Measurements from ENCODE around the gene PEG3. TPM values are rescaled to one million over a fixed set of nuclear protein-coding genes. Genes with fewer than 3 reads are reported as not detected.

Gene PEG3
- total and polyA plus RNA-seq, 2 of the 4 experiments (the other 2 are of a cell fraction), result not detected

- Histone ChIP-seq H4K5ac (ENCODE audit: low read depth, low read length) (no peak overlapping the region), H3K9me3 (ENCODE audit: control insufficient read depth, insufficient read depth, low read length) (peaks cover 17% of the 10 kb centered on the region), H2AK9ac (replicated peaks; ENCODE audit: low read depth, low read length, poor library complexity) (no peak overlapping the region), H3K4me3 (ENCODE audit: insufficient read depth, low read depth, low read length) (no peak overlapping the region), H4K8ac (ENCODE audit: low read depth in 2 of 2, low read length in 2 of 2) (no peak overlapping the region), H3K18ac (ENCODE audit: low read depth, low read length) (no peak overlapping the region), H3K4ac (ENCODE audit: low read depth, low read length) (no peak overlapping the region), H3K79me1 (ENCODE audit: low read depth in 1 of 2, low read length in 2 of 2) (no peaks in the 10 kb centered on the region), H2BK20ac (ENCODE audit: low read depth, low read length) (no peak overlapping the region), H3K27ac (ENCODE audit: insufficient read depth, low read length) (no peak overlapping the region), H4K91ac (ENCODE audit: insufficient read depth, low read depth, low read length) (no peak overlapping the region), H3K27me3 (ENCODE audit: control insufficient read depth, insufficient read depth, low read length) (no peaks in the 10 kb centered on the region), H3K4me2 (ENCODE audit: low read depth, low read length) (no peak overlapping the region), H3K23ac (ENCODE audit: low read depth, low read length) (no peak overlapping the region), H3K9me1 (ENCODE audit: insufficient read depth, low read length) (no peaks in the 10 kb centered on the region), H2BK120ac (ENCODE audit: low read depth, low read length) (no peak overlapping the region), H3K56ac (ENCODE audit: extremely low read depth, insufficient read depth, low read length) (no peak overlapping the region), H3K14ac (replicated peaks; ENCODE audit: low read depth, low read length) (no peak overlapping the region), H3K36me3 (ENCODE audit: control insufficient read depth, insufficient read depth, low read length) (no peaks in the 10 kb centered on the region), H2BK15ac (ENCODE audit: low read depth, low read length) (no peak overlapping the region), H4K20me1 (ENCODE audit: insufficient read depth, low read length) (no peaks in the 10 kb centered on the region), H2AK5ac (ENCODE audit: low read depth, low read length) (no peak overlapping the region), H3K9ac (ENCODE audit: low read depth, low read length) (no peak overlapping the region), H3K4me1 (ENCODE audit: control insufficient read depth, insufficient read depth, low read length) (no peaks in the 10 kb centered on the region), H2BK5ac (ENCODE audit: low read depth, low read length, poor library complexity, severe bottlenecking) (no peak overlapping the region), H2AFZ (replicated peaks; ENCODE audit: low read length, poor library complexity) (no peak overlapping the region)
- intact Hi-C loops (cut with micrococcal nuclease), result no loop called here
- POLR2A ChIA-PET (ENCODE audit: unreplicated experiment), result no interaction called here
- in situ Hi-C loops (cut with MboI; ENCODE audit: low sequenced_read_pairs), result no loop called here
- TF ChIP-seq, protein P1, sequence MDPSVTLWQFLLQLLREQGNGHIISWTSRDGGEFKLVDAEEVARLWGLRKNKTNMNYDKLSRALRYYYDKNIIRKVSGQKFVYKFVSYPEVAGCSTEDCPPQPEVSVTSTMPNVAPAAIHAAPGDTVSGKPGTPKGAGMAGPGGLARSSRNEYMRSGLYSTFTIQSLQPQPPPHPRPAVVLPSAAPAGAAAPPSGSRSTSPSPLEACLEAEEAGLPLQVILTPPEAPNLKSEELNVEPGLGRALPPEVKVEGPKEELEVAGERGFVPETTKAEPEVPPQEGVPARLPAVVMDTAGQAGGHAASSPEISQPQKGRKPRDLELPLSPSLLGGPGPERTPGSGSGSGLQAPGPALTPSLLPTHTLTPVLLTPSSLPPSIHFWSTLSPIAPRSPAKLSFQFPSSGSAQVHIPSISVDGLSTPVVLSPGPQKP (IDR thresholded peaks at IDR 0.05; ENCODE audit: borderline replicate concordance, low read depth, low read length), result no peak
- TF ChIP-seq BHLHE40 (IDR thresholded peaks at IDR 0.05; ENCODE audit: low read depth, low read length) (no peak), SMC3 (IDR thresholded peaks at IDR 0.05; ENCODE audit: low read depth, low read length) (no peak), MXI1 (IDR thresholded peaks at IDR 0.05; ENCODE audit: borderline replicate concordance, low read depth, low read length) (no peak), CEBPB (IDR thresholded peaks at IDR 0.05; ENCODE audit: low read depth, low read length) (no peak), USF2 (IDR thresholded peaks at IDR 0.05; ENCODE audit: low read depth, low read length) (no peak), MAZ (IDR thresholded peaks at IDR 0.05; ENCODE audit: borderline replicate concordance, low read depth, low read length) (no peak), CHD1 (IDR thresholded peaks at IDR 0.05; ENCODE audit: low read depth, low read length) (no peak), RFX5 (IDR thresholded peaks at IDR 0.05; ENCODE audit: low read depth, low read length) (no peak), MAFK (IDR thresholded peaks at IDR 0.05; ENCODE audit: low read depth, low read length) (no peak), FOS (IDR thresholded peaks at IDR 0.05; ENCODE audit: low read depth, low read length) (no peak), RCOR1 (IDR thresholded peaks at IDR 0.05; ENCODE audit: insufficient replicate concordance, low read length) (no peak)
- TF ChIP-seq, protein P2, sequence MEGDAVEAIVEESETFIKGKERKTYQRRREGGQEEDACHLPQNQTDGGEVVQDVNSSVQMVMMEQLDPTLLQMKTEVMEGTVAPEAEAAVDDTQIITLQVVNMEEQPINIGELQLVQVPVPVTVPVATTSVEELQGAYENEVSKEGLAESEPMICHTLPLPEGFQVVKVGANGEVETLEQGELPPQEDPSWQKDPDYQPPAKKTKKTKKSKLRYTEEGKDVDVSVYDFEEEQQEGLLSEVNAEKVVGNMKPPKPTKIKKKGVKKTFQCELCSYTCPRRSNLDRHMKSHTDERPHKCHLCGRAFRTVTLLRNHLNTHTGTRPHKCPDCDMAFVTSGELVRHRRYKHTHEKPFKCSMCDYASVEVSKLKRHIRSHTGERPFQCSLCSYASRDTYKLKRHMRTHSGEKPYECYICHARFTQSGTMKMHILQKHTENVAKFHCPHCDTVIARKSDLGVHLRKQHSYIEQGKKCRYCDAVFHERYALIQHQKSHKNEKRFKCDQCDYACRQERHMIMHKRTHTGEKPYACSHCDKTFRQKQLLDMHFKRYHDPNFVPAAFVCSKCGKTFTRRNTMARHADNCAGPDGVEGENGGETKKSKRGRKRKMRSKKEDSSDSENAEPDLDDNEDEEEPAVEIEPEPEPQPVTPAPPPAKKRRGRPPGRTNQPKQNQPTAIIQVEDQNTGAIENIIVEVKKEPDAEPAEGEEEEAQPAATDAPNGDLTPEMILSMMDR (conservative IDR thresholded peaks at IDR 0.05; ENCODE audit: low read depth, low read length), result no peak
- CTCF ChIA-PET, result no interaction called here
- no CpG with 5 or more reads among the region's 3 CpGs for WGBS, 2 experiments (ENCODE audit: extremely low coverage in 2 of 2, insufficient read length in 1 of 2)
- no peak for DNase-seq
- BruUV-seq (replicated peaks), result no TSS peak
- dilution Hi-C loops (cut with HindIII; ENCODE audit: low sequenced_read_pairs, unreplicated experiment), result no loop called here
- no peak for ATAC-seq (ENCODE audit: low read depth)
These were observed 16.3 kb upstream of the PEG3 start for GRCh38 chr19:56856822-56857221.

Data from IMR-90 (cell line).